ENCODE data around the gene AAMP. TPM values are rescaled to one million over a fixed set of nuclear protein-coding genes. Genes with fewer than 3 reads are reported as not detected.

The AAMP gene
- total and polyA plus RNA-seq, 2 experiments from 2014 or later: 90.8 to 203 TPM

DNA sequence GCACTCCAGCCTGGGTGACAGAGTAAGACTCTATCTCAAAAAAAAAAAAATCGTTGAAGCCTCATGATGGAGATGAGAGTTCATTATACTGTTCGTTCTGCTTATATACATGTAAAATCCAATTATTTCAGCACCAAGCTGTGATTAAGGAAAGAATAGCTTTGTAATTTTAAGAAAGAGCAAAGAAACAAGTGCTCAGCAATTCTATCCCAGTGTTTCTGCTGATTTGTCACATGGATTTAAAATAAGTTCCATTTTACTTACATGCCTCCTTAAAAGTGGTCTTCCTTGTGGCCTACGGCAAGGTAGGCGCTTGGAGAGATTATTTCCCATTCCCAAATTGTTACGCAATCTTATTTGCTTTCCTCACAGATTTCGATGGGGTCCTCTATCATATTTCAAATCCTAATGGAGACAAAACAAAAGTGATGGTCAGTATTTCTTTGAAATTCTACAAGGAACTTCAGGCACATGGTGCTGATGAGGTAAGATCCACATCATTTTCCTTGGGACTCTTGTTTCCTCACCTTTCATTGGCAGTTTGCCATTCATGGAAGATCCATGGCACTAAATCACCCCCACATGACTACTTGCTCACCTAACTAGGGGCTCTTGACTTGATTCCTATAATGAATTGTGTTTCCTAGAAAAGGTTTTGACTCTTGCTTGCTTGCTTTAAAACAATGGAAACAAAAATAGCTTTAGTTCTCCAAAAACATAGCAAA, 41.4 kb downstream of the AAMP start:
- H3K4me1 ChIP-seq (ENCODE audit: insufficient read depth): no peaks in the 10 kb centered on the region; the same call in 1 of the 2 replicates
- H3K79me2 ChIP-seq (replicated peaks; ENCODE audit: insufficient read depth): peaks cover 59% of the 10 kb centered on the region
- TF ChIP-seq STAT1 (IDR thresholded peaks at IDR 0.05; ENCODE audit: unreplicated experiment) (no peak), EZH2phosphoT487 (IDR thresholded peaks at IDR 0.05; ENCODE audit: unreplicated experiment) (no peak)
- peaks cover 44% of the 10 kb centered on the region for H4K20me1 ChIP-seq (replicated peaks; ENCODE audit: insufficient read depth)
- Mint-ChIP-seq H3K9me3 (no peaks in the 10 kb centered on the region), H3K36me3 (ENCODE audit: low read depth) (peaks cover 80% of the 10 kb centered on the region), H3K4me1 (no peaks in the 10 kb centered on the region), H3K27ac (no peak overlapping the region), H3K27me3 (ENCODE audit: insufficient read depth, low read depth, poor library complexity) (no peaks in the 10 kb centered on the region), H3K4me3 (no peak overlapping the region)
- no peaks in the 10 kb centered on the region for H3K27me3 ChIP-seq (ENCODE audit: insufficient read depth)
- H3F3A ChIP-seq (replicated peaks; ENCODE audit: low read depth): no peaks in the 10 kb centered on the region
- H3K27ac ChIP-seq (ENCODE audit: low read depth): peak overlapping the region; percentile 17; the same call in 1 of the 2 replicates
- DNase-seq (ENCODE audit: low spot score) (no peak), ATAC-seq (no peak)
- no peak overlapping the region for H2AFZ ChIP-seq
- H3K4me3 ChIP-seq: no peak overlapping the region
- peaks cover 50% of the 10 kb centered on the region for H3K36me3 ChIP-seq (ENCODE audit: insufficient read depth)
- H3K9me2 ChIP-seq (ENCODE audit: insufficient read depth): no peaks in the 10 kb centered on the region
- no peak overlapping the region for H3K4me2 ChIP-seq

DNA sequence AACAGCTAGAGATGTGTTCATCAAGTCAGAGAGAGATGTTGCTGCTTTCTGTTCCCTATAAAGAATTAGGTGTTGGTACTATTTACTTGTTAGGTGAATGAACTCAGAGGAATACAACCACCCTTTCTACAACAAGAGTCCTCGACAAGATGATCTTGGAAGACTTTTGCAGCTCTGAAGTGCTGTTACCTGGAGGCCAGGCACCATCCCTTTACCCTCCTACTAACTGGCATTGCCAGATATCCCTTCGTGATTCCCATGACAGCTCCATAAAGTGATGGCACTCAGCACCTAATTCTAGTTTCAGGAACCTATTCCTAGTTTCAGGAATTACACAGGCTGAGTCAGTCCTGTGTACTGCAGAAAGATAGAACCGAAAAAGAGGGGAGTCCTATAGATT, 43.0 kb downstream of the AAMP start:
- no peaks in the 10 kb centered on the region for H3K27me3 ChIP-seq (ENCODE audit: insufficient read depth)
- no peak for TF ChIP-seq STAT1 (IDR thresholded peaks at IDR 0.05; ENCODE audit: unreplicated experiment)
- TF ChIP-seq, protein P1, sequence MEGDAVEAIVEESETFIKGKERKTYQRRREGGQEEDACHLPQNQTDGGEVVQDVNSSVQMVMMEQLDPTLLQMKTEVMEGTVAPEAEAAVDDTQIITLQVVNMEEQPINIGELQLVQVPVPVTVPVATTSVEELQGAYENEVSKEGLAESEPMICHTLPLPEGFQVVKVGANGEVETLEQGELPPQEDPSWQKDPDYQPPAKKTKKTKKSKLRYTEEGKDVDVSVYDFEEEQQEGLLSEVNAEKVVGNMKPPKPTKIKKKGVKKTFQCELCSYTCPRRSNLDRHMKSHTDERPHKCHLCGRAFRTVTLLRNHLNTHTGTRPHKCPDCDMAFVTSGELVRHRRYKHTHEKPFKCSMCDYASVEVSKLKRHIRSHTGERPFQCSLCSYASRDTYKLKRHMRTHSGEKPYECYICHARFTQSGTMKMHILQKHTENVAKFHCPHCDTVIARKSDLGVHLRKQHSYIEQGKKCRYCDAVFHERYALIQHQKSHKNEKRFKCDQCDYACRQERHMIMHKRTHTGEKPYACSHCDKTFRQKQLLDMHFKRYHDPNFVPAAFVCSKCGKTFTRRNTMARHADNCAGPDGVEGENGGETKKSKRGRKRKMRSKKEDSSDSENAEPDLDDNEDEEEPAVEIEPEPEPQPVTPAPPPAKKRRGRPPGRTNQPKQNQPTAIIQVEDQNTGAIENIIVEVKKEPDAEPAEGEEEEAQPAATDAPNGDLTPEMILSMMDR (conservative IDR thresholded peaks at IDR 0.05; ENCODE audit: low read depth in 2 of 2): no peak
- no peak for TF ChIP-seq JUNB (IDR thresholded peaks at IDR 0.05; ENCODE audit: unreplicated experiment)
- TF ChIP-seq ZNF114 (CRISPR knock-in tag; IDR thresholded peaks at IDR 0.05): no peak
- TF ChIP-seq, protein P2, sequence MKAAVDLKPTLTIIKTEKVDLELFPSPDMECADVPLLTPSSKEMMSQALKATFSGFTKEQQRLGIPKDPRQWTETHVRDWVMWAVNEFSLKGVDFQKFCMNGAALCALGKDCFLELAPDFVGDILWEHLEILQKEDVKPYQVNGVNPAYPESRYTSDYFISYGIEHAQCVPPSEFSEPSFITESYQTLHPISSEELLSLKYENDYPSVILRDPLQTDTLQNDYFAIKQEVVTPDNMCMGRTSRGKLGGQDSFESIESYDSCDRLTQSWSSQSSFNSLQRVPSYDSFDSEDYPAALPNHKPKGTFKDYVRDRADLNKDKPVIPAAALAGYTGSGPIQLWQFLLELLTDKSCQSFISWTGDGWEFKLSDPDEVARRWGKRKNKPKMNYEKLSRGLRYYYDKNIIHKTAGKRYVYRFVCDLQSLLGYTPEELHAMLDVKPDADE (IDR thresholded peaks at IDR 0.05): no peak
- no peak for TF ChIP-seq CREB1 (CRISPR knock-in tag; IDR thresholded peaks at IDR 0.05; ENCODE audit: low read depth)
- TF ChIP-seq NANOG (IDR thresholded peaks at IDR 0.05; ENCODE audit: borderline replicate concordance): no peak
- TF ChIP-seq, protein P3, sequence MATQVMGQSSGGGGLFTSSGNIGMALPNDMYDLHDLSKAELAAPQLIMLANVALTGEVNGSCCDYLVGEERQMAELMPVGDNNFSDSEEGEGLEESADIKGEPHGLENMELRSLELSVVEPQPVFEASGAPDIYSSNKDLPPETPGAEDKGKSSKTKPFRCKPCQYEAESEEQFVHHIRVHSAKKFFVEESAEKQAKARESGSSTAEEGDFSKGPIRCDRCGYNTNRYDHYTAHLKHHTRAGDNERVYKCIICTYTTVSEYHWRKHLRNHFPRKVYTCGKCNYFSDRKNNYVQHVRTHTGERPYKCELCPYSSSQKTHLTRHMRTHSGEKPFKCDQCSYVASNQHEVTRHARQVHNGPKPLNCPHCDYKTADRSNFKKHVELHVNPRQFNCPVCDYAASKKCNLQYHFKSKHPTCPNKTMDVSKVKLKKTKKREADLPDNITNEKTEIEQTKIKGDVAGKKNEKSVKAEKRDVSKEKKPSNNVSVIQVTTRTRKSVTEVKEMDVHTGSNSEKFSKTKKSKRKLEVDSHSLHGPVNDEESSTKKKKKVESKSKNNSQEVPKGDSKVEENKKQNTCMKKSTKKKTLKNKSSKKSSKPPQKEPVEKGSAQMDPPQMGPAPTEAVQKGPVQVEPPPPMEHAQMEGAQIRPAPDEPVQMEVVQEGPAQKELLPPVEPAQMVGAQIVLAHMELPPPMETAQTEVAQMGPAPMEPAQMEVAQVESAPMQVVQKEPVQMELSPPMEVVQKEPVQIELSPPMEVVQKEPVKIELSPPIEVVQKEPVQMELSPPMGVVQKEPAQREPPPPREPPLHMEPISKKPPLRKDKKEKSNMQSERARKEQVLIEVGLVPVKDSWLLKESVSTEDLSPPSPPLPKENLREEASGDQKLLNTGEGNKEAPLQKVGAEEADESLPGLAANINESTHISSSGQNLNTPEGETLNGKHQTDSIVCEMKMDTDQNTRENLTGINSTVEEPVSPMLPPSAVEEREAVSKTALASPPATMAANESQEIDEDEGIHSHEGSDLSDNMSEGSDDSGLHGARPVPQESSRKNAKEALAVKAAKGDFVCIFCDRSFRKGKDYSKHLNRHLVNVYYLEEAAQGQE (IDR thresholded peaks at IDR 0.05; ENCODE audit: unreplicated experiment): no peak
- TF ChIP-seq EZH2 (IDR thresholded peaks at IDR 0.05; ENCODE audit: low read depth, unreplicated experiment): no peak
- no peak for TF ChIP-seq EZH2phosphoT487 (IDR thresholded peaks at IDR 0.05; ENCODE audit: unreplicated experiment)

More for the DNA sequence above, 43.0 kb downstream of the AAMP start:
- Histone ChIP-seq H4K20me1 (replicated peaks; ENCODE audit: insufficient read depth) (peaks cover 59% of the 10 kb centered on the region), H3K27ac (ENCODE audit: low read depth) (no peak overlapping the region), H3K4me2 (no peak overlapping the region), H3K36me3 (ENCODE audit: insufficient read depth) (peaks cover 41% of the 10 kb centered on the region), H3K4me1 (ENCODE audit: insufficient read depth) (peaks cover 4% of the 10 kb centered on the region; the same call in 1 of the 2 replicates), H2AFZ (no peak overlapping the region), H3K79me2 (replicated peaks; ENCODE audit: insufficient read depth) (peaks cover 75% of the 10 kb centered on the region), H3K9me2 (ENCODE audit: insufficient read depth) (no peaks in the 10 kb centered on the region), H3F3A (replicated peaks; ENCODE audit: low read depth) (no peaks in the 10 kb centered on the region), H3K4me3 (no peak overlapping the region)
- Mint-ChIP-seq H3K36me3 (ENCODE audit: low read depth) (peaks cover 64% of the 10 kb centered on the region), H3K9me3 (no peaks in the 10 kb centered on the region), H3K27ac (no peak overlapping the region), H3K4me1 (no peaks in the 10 kb centered on the region), H3K4me3 (no peak overlapping the region), H3K27me3 (ENCODE audit: insufficient read depth, low read depth, poor library complexity) (no peaks in the 10 kb centered on the region)
- no peak for ATAC-seq
- no peak for DNase-seq (ENCODE audit: low spot score)

Measured in GM23338 (cell line).